Keratinocyte (primary cell): ENCODE results near the gene OSBPL1A. TPM values are rescaled to one million over a fixed set of nuclear protein-coding genes. Genes with fewer than 3 reads are reported as not detected.

Experiments used
- DNase-seq: peaks from one replicate; pipeline ENCODE4 v3.0.0-alpha.2; 2011; ENCODE audit warnings: low read depth, missing footprints, low spot score
- FAIRE-seq: peaks from 2 replicates; lab custom pipeline; 2011; peaks lifted over from hg19 to GRCh38; lab: Jason Lieb, UNC
- H2AFZ ChIP-seq: 2 replicates; pipeline ENCODE4 v1.6.0; 2012; ENCODE audit warnings: low read length, control low read depth, inconsistent platforms; ENCODE audit not compliant: control insufficient read depth
- H3K27ac ChIP-seq: 2 replicates; pipeline ENCODE4 v1.5.1; 2011; ENCODE audit warnings: low read length; ENCODE audit not compliant: control insufficient read depth, insufficient read depth
- H3K27me3 ChIP-seq: 3 replicates; pipeline ENCODE4 v1.6.0; 2011; ENCODE audit warnings: low read length; ENCODE audit not compliant: control insufficient read depth, insufficient read depth; ENCODE audit errors: extremely low read depth
- H3K36me3 ChIP-seq, 2 experiments: 2 replicates in 1 of 2; 3 replicates in 1 of 2; pipeline ENCODE4 v1.5.1; 2011; ENCODE audit warnings: low read length in 2 of 2, mild to moderate bottlenecking in 1 of 2; ENCODE audit not compliant: control insufficient read depth in 2 of 2, insufficient read depth in 2 of 2; ENCODE audit errors: extremely low read depth in 1 of 2
- H3K4me1 ChIP-seq: 3 replicates; pipeline ENCODE4 v1.5.1; 2011; ENCODE audit warnings: low read length; ENCODE audit not compliant: control insufficient read depth, insufficient read depth; ENCODE audit errors: extremely low read depth
- H3K4me2 ChIP-seq: 3 replicates; pipeline ENCODE4 v1.6.0; 2011; ENCODE audit warnings: low read depth, low read length; ENCODE audit not compliant: control insufficient read depth, insufficient read depth; ENCODE audit errors: extremely low read depth
- H3K4me3 ChIP-seq, 3 experiments: fragments of 200-600 bp in 1 of 3; sonication (generic) in 1 of 3; 2 replicates in 2 of 3; 3 replicates in 1 of 3; pipeline ENCODE4 v1.5.1; 2011 to 2016; ENCODE audit warnings: low read length in 3 of 3, mild to moderate bottlenecking in 3 of 3, control low read depth in 2 of 3, inconsistent platforms in 1 of 3, low read depth in 1 of 3, mixed read lengths in 1 of 3, mixed run types in 1 of 3, moderate library complexity in 1 of 3; ENCODE audit not compliant: control insufficient read depth in 2 of 3, insufficient read depth in 2 of 3; ENCODE audit errors: extremely low read depth in 1 of 3
- H3K79me2 ChIP-seq: 2 replicates; pipeline ENCODE4 v1.6.0; 2012; ENCODE audit warnings: low read length; ENCODE audit not compliant: control insufficient read depth, insufficient read depth
- H3K9ac ChIP-seq: 3 replicates; pipeline ENCODE4 v1.6.0; 2011; ENCODE audit warnings: low read length; ENCODE audit not compliant: control insufficient read depth, insufficient read depth; ENCODE audit errors: extremely low read depth
- H3K9me1 ChIP-seq: 3 replicates; pipeline ENCODE4 v1.6.0; 2011; ENCODE audit warnings: low read length; ENCODE audit not compliant: control insufficient read depth, insufficient read depth; ENCODE audit errors: extremely low read depth
- H3K9me3 ChIP-seq: 2 replicates; pipeline ENCODE4 v1.5.1; 2012; ENCODE audit warnings: low read depth, low read length; ENCODE audit not compliant: control insufficient read depth
- H4K20me1 ChIP-seq: 3 replicates; pipeline ENCODE4 v1.6.0; 2011; ENCODE audit warnings: low read length; ENCODE audit not compliant: control insufficient read depth, insufficient read depth; ENCODE audit errors: extremely low read depth
- EZH2 ChIP-seq: IDR thresholded peaks from one replicate; pipeline ENCODE4 v1.6.1; 2012; ENCODE audit warnings: inconsistent platforms, mild to moderate bottlenecking, low read length, moderate library complexity
- dilution Hi-C: fragments of 300-500 bp; cut with MboI; formaldehyde crosslinking; loops from one replicate; pipeline ENCODE4 v1.7.0; 2020; ENCODE audit warnings: low sequenced_read_pairs; ENCODE audit not compliant: extremely low pct_ligation_motif_present
- polyA plus RNA-seq, 5 experiments: library from polyadenylated mRNA; depleted of rRNA in 3 of 5; stranded (reverse) in 3 of 5; stranded (forward) in 1 of 5; unstranded in 1 of 5; fragments of >200 nt; gene quantifications; 1 replicate in 1 of 5; 2 replicates in 3 of 5; 3 replicates in 1 of 5; pipeline versions ENCODE4 v1.2.1 to v1.2.3, GENCODE V29; 2011 to 2012; ENCODE audit warnings: missing spikeins in 2 of 5, low read depth in 1 of 5, low replicate concordance in 1 of 5
- TF ChIP-seq, protein P1 (sequence below), 3 experiments: IDR thresholded peaks in 1 of 3; conservative IDR thresholded peaks in 1 of 3; optimal IDR thresholded peaks in 1 of 3; 2 replicates in 2 of 3; 3 replicates in 1 of 3; pipeline versions ENCODE3 to v1.5.1; 2011; ENCODE audit warnings: low read length in 3 of 3, mild to moderate bottlenecking in 3 of 3, moderate library complexity in 2 of 3, control low read depth in 1 of 3, inconsistent platforms in 1 of 3; ENCODE audit not compliant: insufficient read depth in 2 of 3; ENCODE audit errors: extremely low read depth in 1 of 3

OSBPL1A gene
- polyA plus RNA-seq, 1 donor (not counting 4 experiments of a cell fraction or from before 2014, with no cell fraction given), result 17.7 TPM

DNA sequence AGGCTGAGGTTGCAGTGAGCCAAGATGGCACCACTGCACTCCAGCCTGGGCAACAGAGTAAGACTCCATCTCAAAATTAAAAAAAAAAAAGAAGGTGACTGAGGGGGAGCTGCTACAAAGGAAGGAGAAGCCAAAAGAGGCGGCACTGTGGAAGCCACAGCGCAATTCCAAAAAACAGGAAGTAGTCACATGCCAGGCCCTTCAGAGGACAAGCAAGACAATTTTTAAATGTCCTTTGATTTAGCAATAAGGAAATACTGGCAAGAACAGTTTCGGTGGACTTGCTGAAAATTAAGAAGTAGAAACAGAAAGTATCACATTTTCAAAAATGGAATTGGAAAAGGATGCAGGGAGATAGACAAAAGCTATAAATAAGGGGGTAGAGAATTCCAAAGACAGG lies 122.8 kb downstream of the OSBPL1A start:
- TF ChIP-seq EZH2, result no peak
- TF ChIP-seq, protein P1, sequence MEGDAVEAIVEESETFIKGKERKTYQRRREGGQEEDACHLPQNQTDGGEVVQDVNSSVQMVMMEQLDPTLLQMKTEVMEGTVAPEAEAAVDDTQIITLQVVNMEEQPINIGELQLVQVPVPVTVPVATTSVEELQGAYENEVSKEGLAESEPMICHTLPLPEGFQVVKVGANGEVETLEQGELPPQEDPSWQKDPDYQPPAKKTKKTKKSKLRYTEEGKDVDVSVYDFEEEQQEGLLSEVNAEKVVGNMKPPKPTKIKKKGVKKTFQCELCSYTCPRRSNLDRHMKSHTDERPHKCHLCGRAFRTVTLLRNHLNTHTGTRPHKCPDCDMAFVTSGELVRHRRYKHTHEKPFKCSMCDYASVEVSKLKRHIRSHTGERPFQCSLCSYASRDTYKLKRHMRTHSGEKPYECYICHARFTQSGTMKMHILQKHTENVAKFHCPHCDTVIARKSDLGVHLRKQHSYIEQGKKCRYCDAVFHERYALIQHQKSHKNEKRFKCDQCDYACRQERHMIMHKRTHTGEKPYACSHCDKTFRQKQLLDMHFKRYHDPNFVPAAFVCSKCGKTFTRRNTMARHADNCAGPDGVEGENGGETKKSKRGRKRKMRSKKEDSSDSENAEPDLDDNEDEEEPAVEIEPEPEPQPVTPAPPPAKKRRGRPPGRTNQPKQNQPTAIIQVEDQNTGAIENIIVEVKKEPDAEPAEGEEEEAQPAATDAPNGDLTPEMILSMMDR (optimal IDR thresholded peaks at IDR 0.05 in 1 of 3, IDR thresholded peaks at IDR 0.05 in 1 of 3, conservative IDR thresholded peaks at IDR 0.05 in 1 of 3; ENCODE audit: extremely low read depth in 1 of 3, insufficient read depth in 2 of 3, low read length in 3 of 3), result no peak
- Histone ChIP-seq H3K4me1 (peaks cover 26% of the 10 kb centered on the region), H3K9me1 (no peaks in the 10 kb centered on the region), H3K79me2 (peaks cover 7% of the 10 kb centered on the region), H3K27me3 (no peaks in the 10 kb centered on the region), H4K20me1 (no peaks in the 10 kb centered on the region), H3K27ac (no peak overlapping the region), H3K4me2 (no peak overlapping the region), H2AFZ (no peak overlapping the region), H3K9ac (no peak overlapping the region), H3K4me3 (no peak overlapping the region), H3K9me3 (no peaks in the 10 kb centered on the region), H3K36me3 (no peaks in the 10 kb centered on the region)
- DNase-seq, result no peak
- FAIRE-seq, result no peak
- dilution Hi-C loops, result no loop called here

DNA sequence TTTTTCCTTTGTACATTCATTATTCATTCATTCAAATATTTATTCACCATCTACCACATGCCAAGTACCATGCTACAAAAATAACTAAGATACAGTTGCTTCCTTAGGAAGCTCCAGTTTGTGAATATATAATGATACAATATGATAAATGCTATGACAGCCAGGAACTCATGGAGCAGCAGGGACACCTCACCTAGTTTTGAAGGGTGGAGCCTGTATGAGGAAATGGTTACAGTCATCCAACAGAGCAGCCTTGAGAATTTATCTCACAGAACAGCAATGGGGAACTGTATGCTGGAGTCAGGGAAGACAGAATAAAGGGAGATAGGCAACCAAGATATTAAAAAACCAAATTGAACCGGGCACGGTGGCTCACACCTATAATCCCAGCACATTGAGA lies 124.0 kb downstream of the OSBPL1A start:
- no peak overlapping the region for H3K27ac ChIP-seq
- no peaks in the 10 kb centered on the region for H3K27me3 ChIP-seq
- peaks cover 33% of the 10 kb centered on the region for H3K4me1 ChIP-seq
- H3K9me3 ChIP-seq, result no peaks in the 10 kb centered on the region
- TF ChIP-seq, protein P1 (optimal IDR thresholded peaks at IDR 0.05 in 1 of 3, IDR thresholded peaks at IDR 0.05 in 1 of 3, conservative IDR thresholded peaks at IDR 0.05 in 1 of 3; ENCODE audit: extremely low read depth in 1 of 3, insufficient read depth in 2 of 3, low read length in 3 of 3), result no peak
- TF ChIP-seq EZH2, result no peak
- DNase-seq (no peak), FAIRE-seq (no peak)
- H4K20me1 ChIP-seq, result no peaks in the 10 kb centered on the region
- no peak overlapping the region for H2AFZ ChIP-seq
- dilution Hi-C loops, result no loop called here
- H3K4me2 ChIP-seq, result no peak overlapping the region
- no peak overlapping the region for H3K4me3 ChIP-seq
- peaks cover 13% of the 10 kb centered on the region for H3K79me2 ChIP-seq
- H3K9ac ChIP-seq, result no peak overlapping the region
- H3K9me1 ChIP-seq, result no peaks in the 10 kb centered on the region
- no peaks in the 10 kb centered on the region for H3K36me3 ChIP-seq
